Measurements from ENCODE around the gene PTMA. TPM values are rescaled to one million over a fixed set of nuclear protein-coding genes. Genes with fewer than 3 reads are reported as not detected.

Gene PTMA
- total RNA-seq = 1,361 and 1,471 TPM in 2 replicates

GRCh38 chr2:231707927-231708772 lies at the start of gene PTMA:
TSS of gene PTMA (plus strand) at chr2:231708525. CDS start at chr2:231708707, 182 bp downstream.

Other genes starting within 250 kb of the PTMA start
- gene NCL, start 244.0 kb upstream of the PTMA start, total RNA-seq = 189 and 203 TPM in 2 replicates
- 0.05 TPM in 1 of 2 replicates, not detected in the other for gene NMUR1, start 178.1 kb upstream of the PTMA start, total RNA-seq
- gene TEX44, start 115.7 kb upstream of the PTMA start, total RNA-seq = not detected in 2 replicates
- gene PDE6D, start 72.8 kb downstream of the PTMA start, total RNA-seq = 20.0 and 26.4 TPM in 2 replicates
- gene COPS7B, start 77.9 kb downstream of the PTMA start, total RNA-seq = 17.5 and 27.1 TPM in 2 replicates
- not detected in 2 replicates for gene NPPC, start 217.9 kb downstream of the PTMA start, total RNA-seq